ENCODE data around the gene ZC3H4. TPM values are rescaled to one million over a fixed set of nuclear protein-coding genes. Genes with fewer than 3 reads are reported as not detected.

Gene ZC3H4
- total and polyA plus RNA-seq, 9 of the 15 experiments (the other 6 are each of a cell fraction or from before 2014, with no cell fraction given), result 2.2 to 75.6 (median 18.3) TPM

DNA sequence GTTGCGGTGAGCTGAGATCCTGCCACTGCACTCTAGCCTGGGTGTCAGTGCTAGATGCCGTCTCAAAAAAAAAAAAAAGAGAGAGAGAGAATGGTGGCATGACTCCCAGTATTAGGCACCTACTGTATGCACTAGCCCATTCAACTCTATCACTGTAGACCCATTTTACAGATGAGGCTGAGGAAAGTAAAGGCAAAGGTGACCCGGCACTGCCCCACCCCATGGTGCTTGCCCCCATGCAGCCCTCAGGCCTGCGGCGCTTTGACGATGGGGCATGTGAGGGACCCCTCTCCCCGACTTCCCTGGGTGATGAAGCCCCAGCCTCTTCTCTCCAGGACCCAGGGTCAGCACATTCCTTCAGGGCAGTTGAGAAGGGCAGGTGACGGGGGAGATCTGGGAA lies 86.7 kb downstream of the ZC3H4 start (continued):
- no peak for TF ChIP-seq ZFP91 (CRISPR knock-in tag; IDR thresholded peaks at IDR 0.05)
- TF ChIP-seq TRIM28 (IDR thresholded peaks at IDR 0.05), result no peak
- TF ChIP-seq ZKSCAN8 (CRISPR knock-in tag; IDR thresholded peaks at IDR 0.05), result peak; percentile 98
- no peak for TF ChIP-seq SIRT6 (IDR thresholded peaks at IDR 0.05; ENCODE audit: low read depth, low read length)
- TF ChIP-seq NR3C1 (CRISPR knock-in tag; IDR thresholded peaks at IDR 0.05), result no peak
- no peak for TF ChIP-seq PTRF (tag; IDR thresholded peaks at IDR 0.05)
- TF ChIP-seq, protein P1, sequence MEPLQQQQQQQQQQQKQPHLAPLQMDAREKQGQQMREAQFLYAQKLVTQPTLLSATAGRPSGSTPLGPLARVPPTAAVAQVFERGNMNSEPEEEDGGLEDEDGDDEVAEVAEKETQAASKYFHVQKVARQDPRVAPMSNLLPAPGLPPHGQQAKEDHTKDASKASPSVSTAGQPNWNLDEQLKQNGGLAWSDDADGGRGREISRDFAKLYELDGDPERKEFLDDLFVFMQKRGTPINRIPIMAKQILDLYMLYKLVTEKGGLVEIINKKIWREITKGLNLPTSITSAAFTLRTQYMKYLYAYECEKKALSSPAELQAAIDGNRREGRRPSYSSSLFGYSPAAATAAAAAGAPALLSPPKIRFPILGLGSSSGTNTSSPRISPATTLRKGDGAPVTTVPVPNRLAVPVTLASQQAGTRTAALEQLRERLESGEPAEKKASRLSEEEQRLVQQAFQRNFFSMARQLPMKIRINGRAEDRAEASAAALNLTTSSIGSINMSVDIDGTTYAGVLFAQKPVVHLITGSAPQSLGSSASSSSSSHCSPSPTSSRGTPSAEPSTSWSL (CRISPR knock-in tag; IDR thresholded peaks at IDR 0.05; ENCODE audit: borderline replicate concordance), result no peak
- TF ChIP-seq CBX3 (IDR thresholded peaks at IDR 0.05; ENCODE audit: borderline replicate concordance in 1 of 2, low read length in 2 of 2), result peak in 1 of 2 experiments; percentile 47; a peak in 1 of 3 replicates
- TF ChIP-seq, protein P2, sequence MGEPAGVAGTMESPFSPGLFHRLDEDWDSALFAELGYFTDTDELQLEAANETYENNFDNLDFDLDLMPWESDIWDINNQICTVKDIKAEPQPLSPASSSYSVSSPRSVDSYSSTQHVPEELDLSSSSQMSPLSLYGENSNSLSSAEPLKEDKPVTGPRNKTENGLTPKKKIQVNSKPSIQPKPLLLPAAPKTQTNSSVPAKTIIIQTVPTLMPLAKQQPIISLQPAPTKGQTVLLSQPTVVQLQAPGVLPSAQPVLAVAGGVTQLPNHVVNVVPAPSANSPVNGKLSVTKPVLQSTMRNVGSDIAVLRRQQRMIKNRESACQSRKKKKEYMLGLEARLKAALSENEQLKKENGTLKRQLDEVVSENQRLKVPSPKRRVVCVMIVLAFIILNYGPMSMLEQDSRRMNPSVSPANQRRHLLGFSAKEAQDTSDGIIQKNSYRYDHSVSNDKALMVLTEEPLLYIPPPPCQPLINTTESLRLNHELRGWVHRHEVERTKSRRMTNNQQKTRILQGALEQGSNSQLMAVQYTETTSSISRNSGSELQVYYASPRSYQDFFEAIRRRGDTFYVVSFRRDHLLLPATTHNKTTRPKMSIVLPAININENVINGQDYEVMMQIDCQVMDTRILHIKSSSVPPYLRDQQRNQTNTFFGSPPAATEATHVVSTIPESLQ (CRISPR knock-in tag; IDR thresholded peaks at IDR 0.05), result no peak
- TF ChIP-seq HDAC1 (IDR thresholded peaks at IDR 0.05), result 0 out of 4 replicates have a peak, but pooled peaks of 1 of the 2 experiments have one; percentile 24
- TF ChIP-seq SMARCA5 (IDR thresholded peaks at IDR 0.05), result peak; percentile 73; the same call in 1 of the 2 replicates
- no peak for TF ChIP-seq NUFIP1 (IDR thresholded peaks at IDR 0.05; ENCODE audit: partially characterized antibody)
- no peak for TF ChIP-seq CTCFL (IDR thresholded peaks at IDR 0.05; ENCODE audit: borderline replicate concordance, insufficient read depth, low read depth, low read length, poor library complexity, severe bottlenecking)
- no peak for TF ChIP-seq ARID2 (IDR thresholded peaks at IDR 0.05)
- TF ChIP-seq SRSF3 (IDR thresholded peaks at IDR 0.05; ENCODE audit: insufficient read depth, low read length), result no peak
- TF ChIP-seq, protein P3, sequence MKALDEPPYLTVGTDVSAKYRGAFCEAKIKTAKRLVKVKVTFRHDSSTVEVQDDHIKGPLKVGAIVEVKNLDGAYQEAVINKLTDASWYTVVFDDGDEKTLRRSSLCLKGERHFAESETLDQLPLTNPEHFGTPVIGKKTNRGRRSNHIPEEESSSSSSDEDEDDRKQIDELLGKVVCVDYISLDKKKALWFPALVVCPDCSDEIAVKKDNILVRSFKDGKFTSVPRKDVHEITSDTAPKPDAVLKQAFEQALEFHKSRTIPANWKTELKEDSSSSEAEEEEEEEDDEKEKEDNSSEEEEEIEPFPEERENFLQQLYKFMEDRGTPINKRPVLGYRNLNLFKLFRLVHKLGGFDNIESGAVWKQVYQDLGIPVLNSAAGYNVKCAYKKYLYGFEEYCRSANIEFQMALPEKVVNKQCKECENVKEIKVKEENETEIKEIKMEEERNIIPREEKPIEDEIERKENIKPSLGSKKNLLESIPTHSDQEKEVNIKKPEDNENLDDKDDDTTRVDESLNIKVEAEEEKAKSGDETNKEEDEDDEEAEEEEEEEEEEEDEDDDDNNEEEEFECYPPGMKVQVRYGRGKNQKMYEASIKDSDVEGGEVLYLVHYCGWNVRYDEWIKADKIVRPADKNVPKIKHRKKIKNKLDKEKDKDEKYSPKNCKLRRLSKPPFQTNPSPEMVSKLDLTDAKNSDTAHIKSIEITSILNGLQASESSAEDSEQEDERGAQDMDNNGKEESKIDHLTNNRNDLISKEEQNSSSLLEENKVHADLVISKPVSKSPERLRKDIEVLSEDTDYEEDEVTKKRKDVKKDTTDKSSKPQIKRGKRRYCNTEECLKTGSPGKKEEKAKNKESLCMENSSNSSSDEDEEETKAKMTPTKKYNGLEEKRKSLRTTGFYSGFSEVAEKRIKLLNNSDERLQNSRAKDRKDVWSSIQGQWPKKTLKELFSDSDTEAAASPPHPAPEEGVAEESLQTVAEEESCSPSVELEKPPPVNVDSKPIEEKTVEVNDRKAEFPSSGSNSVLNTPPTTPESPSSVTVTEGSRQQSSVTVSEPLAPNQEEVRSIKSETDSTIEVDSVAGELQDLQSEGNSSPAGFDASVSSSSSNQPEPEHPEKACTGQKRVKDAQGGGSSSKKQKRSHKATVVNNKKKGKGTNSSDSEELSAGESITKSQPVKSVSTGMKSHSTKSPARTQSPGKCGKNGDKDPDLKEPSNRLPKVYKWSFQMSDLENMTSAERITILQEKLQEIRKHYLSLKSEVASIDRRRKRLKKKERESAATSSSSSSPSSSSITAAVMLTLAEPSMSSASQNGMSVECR (CRISPR knock-in tag; IDR thresholded peaks at IDR 0.05), result no peak
